ENCODE data around the gene HERC6.
"Not testable (repeated sequence)": the region's sequence is repeated elsewhere in the genome, so short reads cannot be mapped to it uniquely, and the experiment has no call there.

Gene HERC6

GRCh38 chr4:88390128-88390527 lies 11.5 kb downstream of the HERC6 start:
- DNase-seq (ENCODE audit: low read depth, low spot score): no peak

DNA sequence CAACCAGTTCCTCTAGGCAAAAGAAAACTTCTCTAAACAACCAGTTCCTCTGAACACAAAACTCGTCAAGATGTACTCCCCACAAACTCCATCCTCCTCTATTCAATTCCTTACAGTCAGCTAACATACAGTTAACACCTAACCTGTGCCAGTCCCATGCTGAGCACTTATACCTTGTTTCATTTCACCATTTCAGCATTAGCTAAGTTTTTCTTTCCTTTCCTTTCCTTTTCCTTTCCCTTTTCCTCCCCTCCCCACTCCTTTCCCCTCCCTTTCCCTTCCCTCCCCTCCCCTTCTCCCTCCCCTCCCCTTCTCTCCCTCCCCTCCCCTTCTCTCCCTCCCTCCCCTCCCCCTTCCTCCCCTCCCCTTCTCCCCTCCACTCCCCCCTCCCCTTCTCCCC lies 13.1 kb downstream of the HERC6 start:
- no peak for DNase-seq (ENCODE audit: low read depth, low spot score)

DNA sequence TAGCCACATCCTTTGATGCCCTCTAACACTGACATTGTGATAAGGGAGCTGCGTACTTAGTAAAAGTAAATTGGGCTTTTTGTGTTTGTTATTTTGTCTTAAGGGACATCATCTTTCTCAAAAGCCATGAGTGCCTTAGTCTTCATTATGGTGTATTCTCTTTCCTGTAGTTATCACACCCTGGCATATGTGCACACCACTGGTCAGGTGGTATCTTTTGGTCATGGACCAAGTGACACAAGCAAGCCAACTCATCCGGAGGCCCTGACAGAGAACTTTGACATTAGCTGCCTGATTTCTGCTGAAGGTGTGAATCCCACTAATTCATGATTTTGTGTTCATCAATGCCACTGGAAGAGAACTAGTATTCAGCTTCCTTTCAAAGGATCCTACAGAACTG lies 18.0 kb downstream of the HERC6 start:
- no peak for DNase-seq (ENCODE audit: low read depth, low spot score)

DNA sequence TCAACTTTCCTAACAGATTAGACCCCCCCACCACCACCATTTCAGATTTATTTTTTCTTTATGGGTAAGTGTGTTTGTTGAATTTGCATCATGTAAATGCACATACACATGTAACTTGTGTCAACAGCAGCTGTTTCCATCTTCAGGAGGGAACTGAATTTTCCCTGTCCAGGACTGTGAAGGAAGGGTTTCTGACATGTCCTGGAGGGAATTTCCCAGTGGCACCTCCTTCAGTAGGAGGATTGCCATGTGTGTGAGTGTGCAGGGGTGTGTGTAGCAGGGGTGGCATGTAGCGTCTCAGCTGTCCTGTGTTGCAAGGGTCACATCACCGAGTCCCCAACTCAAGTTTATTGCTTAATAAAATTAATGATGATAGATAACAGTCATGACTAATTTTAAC lies 19.7 kb downstream of the HERC6 start:
- no peak for DNase-seq (ENCODE audit: low read depth, low spot score)

- no peak for DNase-seq (ENCODE audit: low read depth, low spot score)
Observed at GRCh38 chr4:88409206-88409605, 30.6 kb downstream of the HERC6 start.

- DNase-seq (ENCODE audit: low read depth, low spot score): no peak
Observed at GRCh38 chr4:88409789-88410188, 31.1 kb downstream of the HERC6 start.

DNA sequence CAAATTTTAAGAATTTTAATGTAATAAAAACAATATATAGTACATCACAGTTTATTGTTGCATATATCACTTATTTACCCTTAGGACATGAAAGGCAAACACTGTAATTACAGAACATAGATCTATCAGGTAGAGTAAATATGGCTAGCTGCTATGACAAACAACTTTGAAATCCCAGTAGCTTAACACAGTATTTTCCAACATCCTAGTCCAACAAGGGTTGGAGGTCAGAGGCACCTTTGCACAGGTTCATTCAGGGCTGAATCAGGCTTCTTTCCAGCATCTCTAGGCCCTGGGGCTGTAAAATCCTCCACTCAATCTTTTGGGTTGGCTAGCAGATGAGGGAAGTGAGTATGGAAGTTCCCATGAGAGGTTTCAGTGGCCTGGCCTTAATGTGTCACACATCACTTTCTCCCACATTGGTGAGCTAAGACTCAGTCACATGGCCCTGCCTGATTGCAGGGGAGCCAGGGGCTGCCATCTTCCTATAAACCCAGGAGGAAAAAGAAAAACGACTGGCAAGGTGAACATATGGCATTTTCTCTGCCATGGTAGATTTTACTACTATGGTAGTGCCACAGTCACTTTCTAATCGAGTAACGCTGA lies 32.9 kb downstream of the HERC6 start:
- DNase-seq (ENCODE audit: low read depth, low spot score): no peak

GRCh38 chr4:88413801-88414200 lies 35.1 kb downstream of the HERC6 start:
- DNase-seq (ENCODE audit: low read depth, low spot score): no peak

DNA sequence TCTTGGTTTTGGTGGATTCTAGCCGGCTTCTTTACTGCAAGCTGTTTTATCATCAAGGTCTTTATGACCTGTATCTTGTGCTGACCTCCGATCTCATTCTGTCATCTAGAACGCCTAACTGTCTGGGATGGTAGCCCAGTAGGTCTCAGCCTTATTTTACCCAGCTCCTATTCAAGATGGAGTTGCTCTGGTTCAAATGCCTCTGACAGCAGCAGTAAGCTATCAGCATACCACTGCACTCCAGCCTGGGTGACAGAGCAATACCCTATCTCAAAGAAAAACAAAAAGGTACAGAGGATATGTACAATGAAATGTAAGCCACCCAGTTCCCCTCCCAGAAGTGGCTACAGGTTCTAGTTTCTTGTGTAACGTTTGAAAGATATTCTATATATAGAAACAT lies 36.1 kb downstream of the HERC6 start:
- no peak for DNase-seq (ENCODE audit: low read depth, low spot score)

DNA sequence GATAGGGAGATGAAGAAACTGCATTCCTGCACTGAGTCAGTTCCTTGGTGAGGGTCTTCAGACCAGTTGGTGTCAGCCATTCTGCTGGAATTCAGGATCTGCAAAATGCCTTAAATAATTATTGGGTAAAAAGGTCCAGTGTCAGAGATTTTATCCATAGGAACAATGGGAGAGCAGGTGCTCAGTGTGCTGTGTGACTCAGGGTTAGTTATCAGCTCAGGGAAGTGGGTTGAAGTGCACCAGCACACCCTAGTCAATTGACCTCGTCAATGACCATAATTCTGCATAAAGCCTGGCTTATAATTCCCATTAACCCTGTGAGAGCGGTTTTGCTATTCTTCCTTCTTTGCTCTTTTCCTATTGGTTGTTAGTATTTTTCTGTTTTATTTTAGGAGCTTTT lies 37.3 kb downstream of the HERC6 start:
- no peak for DNase-seq (ENCODE audit: low read depth, low spot score)

DNA sequence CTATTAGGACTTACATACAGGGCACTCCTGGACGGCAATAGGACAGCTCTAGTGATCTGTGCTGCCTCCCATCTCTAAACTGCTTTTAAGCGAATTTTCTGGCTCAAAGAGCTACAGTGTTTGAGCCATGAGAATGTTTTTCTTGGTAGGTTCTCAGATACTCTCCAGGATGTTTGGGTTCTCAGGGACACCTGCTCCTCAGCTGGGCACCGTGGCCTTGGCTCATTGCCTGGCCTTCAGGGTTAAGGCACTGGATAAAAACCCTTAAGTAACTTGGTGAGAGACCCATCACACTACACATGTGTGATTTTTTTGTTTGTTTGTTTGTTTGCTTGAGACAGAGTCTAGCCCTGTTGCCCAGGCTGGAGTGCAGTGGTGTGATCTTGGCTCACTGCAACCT lies 39.8 kb downstream of the HERC6 start:
- DNase-seq (ENCODE audit: low read depth, low spot score): no peak

- no peak for DNase-seq (ENCODE audit: low read depth, low spot score)
Observed at GRCh38 chr4:88419874-88420273, 41.2 kb downstream of the HERC6 start.

DNA sequence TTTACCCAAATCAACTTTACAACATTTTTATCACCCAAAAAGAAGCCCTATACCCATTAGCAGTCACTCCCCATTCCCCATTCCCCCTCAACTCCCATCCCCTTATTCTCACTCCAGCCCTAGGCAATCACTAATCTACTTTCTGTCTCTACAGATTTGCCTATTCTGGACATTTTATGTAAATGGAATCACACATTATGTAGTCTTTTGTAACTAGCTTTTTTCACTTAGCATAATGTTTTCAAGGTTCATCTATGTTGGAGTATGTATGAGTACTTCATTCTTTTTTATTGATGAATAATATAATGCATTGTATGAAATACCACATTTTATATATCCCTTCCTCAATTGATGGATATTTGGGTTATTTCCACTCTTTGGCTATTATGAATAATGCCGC lies 42.2 kb downstream of the HERC6 start:
- DNase-seq (ENCODE audit: low read depth, low spot score): no peak

GRCh38 chr4:88422403-88422802 lies 43.8 kb downstream of the HERC6 start:
- DNase-seq (ENCODE audit: low read depth, low spot score): no peak

- no peak for DNase-seq (ENCODE audit: low read depth, low spot score)
Observed at GRCh38 chr4:88429401-88429800, 50.7 kb downstream of the HERC6 start.

DNA sequence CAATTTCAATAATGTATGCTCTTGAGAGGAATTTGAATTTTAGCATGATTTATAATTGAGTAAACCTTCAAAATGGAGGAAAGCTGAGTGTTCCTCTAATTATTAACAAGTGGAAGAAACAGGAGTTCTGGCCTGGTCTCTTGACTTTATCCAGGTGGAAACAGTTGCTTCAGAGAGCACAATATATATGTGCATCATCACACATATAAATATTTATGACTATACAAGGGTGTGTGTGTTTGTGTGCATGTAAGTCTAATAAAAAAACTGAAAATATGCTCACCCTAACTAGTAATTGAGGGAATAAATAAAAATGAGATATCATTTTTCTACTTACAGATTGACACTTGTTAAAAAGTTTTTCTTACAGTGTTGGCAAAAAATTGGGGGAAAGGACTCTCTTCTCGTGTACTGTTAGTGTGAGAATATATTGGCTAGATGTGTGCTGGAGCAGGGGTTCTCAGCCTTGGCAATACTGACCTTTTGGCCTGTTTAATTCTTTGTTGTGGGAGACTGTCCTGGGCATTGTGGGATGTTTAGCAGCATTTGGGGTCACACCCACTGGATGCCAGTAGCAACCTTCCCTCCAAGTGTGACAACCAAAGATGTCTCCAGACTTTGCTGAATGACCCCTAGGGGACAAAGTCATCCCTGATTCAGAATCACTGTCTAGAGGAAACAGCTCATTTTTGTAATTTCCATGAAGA lies 57.5 kb downstream of the HERC6 start:
- no peak for DNase-seq (ENCODE audit: low read depth, low spot score)

DNA sequence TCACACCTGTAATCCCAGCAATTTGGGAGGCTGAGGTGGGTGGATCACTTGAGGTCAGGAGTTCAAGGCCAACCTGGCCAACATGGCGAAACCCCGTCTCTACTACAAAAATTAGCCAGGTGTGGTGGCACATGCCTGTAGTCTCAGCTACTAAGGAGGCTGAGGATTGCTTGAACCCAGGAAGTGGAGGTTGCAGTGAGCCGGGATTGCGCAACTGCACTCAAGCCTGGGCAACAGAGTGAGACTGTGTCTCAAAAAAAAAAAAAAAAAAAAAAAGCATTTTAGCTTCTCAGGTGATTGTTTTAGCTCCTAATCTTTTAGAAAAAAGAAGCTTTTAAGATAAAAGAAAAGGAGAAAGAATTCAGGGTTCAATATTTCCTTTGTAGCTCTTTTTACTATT lies 59.2 kb downstream of the HERC6 start:
- not testable (repeated sequence) for DNase-seq (ENCODE audit: low read depth, low spot score)

GRCh38 chr4:88439161-88439760 lies 60.6 kb downstream of the HERC6 start:
- no peak for DNase-seq (ENCODE audit: low read depth, low spot score)

- no peak for DNase-seq (ENCODE audit: low read depth, low spot score)
Observed at GRCh38 chr4:88440146-88440545, 61.5 kb downstream of the HERC6 start.

DNA sequence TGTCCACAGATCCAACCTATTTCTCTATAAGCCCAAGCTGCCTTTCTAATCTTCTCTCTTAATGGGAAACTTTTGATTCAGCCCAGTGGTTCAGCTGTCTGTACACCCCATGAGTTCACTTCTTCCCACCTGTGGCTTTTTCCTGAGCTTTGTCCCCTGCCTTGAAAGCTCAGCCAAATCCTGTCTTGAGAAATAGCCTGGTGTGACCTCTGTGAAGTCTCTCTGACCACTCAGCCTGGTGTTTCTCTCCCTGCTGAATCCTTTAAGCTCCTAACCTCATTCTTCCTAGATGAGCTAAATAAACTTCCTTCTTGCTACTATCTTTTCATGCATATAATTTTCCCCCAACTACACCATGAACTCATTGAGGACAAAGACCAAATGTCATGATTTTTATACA lies 63.0 kb downstream of the HERC6 start:
- no peak for DNase-seq (ENCODE audit: low read depth, low spot score)

DNA sequence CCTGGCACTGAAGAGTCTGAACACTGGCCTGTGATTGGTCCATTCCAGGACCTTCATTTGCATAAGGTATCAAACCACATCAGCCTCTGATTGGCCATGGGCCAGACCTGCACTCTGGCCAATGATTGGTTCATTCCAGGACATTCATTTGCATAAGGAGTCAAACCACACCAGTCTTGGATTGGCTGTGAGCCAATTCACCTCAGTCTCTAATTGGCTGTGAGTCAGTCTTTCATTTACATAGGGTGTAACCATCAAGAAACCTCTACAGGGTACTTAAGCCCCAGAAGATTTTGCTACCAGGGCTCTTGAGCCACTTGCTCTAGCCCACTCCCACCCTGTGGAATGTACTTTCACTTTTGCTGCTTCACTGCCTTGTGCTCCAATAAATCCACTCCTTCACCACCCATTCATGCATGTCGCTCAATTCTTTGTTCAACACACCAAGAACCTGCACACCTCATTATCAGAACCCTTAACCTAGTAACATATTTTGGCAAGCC lies 64.1 kb downstream of the HERC6 start:
- DNase-seq (ENCODE audit: low read depth, low spot score): no peak

- no peak for DNase-seq (ENCODE audit: low read depth, low spot score)
Observed at GRCh38 chr4:88443486-88443885, 64.8 kb downstream of the HERC6 start.

DNA sequence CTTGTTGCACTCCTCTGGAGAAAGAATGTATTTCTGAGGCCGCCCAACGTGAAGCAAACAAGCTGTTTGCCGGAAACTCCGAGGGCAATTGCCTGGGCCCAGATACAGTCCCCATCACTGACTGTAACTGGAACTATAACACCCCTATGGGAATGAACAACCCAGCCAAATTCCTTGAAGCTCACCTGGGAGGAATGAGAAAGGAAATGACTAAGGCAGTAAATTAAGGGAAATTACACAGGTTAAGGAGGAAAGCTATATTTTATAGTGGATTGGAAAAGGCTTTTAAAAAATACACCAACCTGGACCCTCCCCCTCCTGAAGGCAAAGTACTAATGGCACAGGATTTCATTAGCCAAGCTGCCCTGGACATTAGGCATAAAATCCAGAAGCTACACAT lies 66.6 kb downstream of the HERC6 start:
- no peak for DNase-seq (ENCODE audit: low read depth, low spot score)
